ENCODE data around the gene GLB1L.
"Not testable (repeated sequence)": the region's sequence is repeated elsewhere in the genome, so short reads cannot be mapped to it uniquely, and the experiment has no call there.

The GLB1L gene

GRCh38 chr2:219290381-219291171, 45.3 kb upstream of the GLB1L start:
- DNase-seq (ENCODE audit: low read depth in 2 of 2): no peak
- H3K4me3 ChIP-seq (replicated peaks in 1 of 2; ENCODE audit: low read depth in 2 of 2, low read length in 2 of 2): no peak overlapping the region
- no peak for TF ChIP-seq CTCF (IDR thresholded peaks at IDR 0.05; ENCODE audit: low read depth, low read length)

DNA sequence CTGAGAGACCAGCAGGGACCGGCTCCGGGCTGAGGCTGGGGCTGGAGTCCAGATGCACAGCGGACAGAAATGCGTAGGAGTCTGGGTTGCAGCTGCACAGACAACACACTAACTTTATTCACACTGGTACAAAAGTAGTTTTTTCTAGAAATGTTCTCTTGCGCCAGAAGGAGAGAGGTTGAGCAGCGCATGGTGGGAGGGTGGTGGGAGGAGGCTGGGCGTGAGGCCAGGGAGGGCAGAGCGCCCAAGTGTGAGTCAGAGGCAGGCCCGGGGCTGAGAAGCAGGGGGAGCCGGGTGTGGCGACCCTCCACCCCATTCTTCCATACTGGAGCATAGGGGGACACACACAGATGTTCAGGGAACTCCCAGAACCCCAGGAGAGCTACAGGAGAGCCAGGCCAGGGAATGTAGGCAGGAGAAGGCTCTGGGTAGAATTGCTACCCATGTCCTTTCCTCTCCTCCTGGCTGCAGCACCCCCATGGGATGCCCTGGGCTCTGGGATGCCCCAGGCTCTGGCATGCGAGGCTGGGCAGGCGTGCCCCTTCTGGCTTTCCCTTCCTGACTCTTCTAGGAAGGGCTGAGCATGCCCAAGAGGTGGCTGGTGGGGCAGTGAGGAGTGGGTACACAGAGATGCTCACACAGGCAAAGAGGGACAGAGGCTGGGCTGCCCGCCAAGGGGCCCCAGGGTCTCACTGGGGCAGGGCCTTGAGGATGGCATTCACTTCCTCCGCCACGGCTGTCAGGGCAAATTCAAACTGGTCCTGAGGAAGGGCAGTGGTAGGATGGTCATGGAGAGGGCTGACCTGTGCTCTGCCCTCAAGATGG, 44.5 kb upstream of the GLB1L start:
- DNase-seq (ENCODE audit: low read depth in 2 of 2): peak; percentile 91 to 98
- H3K4me3 ChIP-seq (replicated peaks in 1 of 2; ENCODE audit: low read depth in 2 of 2, low read length in 2 of 2): no peak overlapping the region
- TF ChIP-seq CTCF (IDR thresholded peaks at IDR 0.05; ENCODE audit: low read depth, low read length): no peak

GRCh38 chr2:219289195-219289536, 43.9 kb upstream of the GLB1L start:
- H3K4me3 ChIP-seq (replicated peaks in 1 of 2; ENCODE audit: low read depth in 2 of 2, low read length in 2 of 2): no peak overlapping the region
- no peak for DNase-seq (ENCODE audit: low read depth in 2 of 2)
- no peak for TF ChIP-seq CTCF (IDR thresholded peaks at IDR 0.05; ENCODE audit: low read depth, low read length)

DNA sequence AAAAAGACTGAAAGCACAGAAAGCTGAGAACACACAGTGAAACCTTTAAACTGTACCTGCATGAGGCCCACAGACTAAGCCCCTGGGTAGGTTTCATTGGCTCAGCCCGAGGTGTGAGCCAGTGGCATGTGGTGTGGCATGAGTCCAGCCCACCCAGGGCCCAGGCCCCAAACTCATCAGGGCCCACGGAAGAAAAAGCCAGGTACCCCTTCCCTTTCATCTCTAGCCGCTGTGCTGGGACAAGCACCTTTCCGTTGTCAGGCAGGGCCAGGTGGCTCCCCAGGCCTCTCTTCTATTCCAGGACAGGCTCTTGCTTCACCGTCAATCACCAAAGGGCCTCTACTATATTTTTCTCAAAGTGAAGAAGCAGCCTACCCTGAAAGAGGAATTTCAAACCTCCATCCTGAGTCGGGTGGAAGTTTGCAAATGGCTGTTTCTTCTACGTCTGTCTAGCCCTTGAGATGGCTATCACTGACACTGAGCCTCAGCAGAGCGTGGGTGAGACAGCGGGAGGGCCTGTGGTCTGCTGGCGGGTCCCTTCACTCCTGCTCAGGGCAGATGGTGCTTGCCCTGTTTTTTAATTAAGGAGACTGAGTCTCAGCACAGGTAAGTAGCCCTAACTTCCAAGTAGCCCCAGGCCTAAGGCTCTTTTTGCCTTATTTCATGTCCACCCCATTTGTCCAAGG, 42.5 kb upstream of the GLB1L start:
- no peak overlapping the region for H3K4me3 ChIP-seq (replicated peaks in 1 of 2; ENCODE audit: low read depth in 2 of 2, low read length in 2 of 2)
- no peak for TF ChIP-seq CTCF (IDR thresholded peaks at IDR 0.05; ENCODE audit: low read depth, low read length)
- DNase-seq (ENCODE audit: low read depth in 2 of 2): no peak

- DNase-seq (ENCODE audit: low read depth in 2 of 2); H3K4me3 ChIP-seq (replicated peaks in 1 of 2; ENCODE audit: low read depth in 2 of 2, low read length in 2 of 2): not testable (repeated sequence)
Measured at GRCh38 chr2:219287116-219287440, 41.8 kb upstream of the GLB1L start.

GRCh38 chr2:219286436-219287115, 41.3 kb upstream of the GLB1L start:
- H3K4me3 ChIP-seq (replicated peaks in 1 of 2; ENCODE audit: low read depth in 2 of 2, low read length in 2 of 2): no peak overlapping the region
- TF ChIP-seq CTCF (IDR thresholded peaks at IDR 0.05; ENCODE audit: low read depth, low read length): no peak
- DNase-seq (ENCODE audit: low read depth in 2 of 2): peak in 1 of 2 donors; percentile 39
